ENCODE data around the gene RNF115. TPM values are rescaled to one million over a fixed set of nuclear protein-coding genes. Genes with fewer than 3 reads are reported as not detected.

The RNF115 gene
- total and polyA plus RNA-seq, 2 of the 8 experiments (the other 6 are each of a cell fraction or from before 2014, with no cell fraction given) = 4.7 to 10.8 TPM

DNA sequence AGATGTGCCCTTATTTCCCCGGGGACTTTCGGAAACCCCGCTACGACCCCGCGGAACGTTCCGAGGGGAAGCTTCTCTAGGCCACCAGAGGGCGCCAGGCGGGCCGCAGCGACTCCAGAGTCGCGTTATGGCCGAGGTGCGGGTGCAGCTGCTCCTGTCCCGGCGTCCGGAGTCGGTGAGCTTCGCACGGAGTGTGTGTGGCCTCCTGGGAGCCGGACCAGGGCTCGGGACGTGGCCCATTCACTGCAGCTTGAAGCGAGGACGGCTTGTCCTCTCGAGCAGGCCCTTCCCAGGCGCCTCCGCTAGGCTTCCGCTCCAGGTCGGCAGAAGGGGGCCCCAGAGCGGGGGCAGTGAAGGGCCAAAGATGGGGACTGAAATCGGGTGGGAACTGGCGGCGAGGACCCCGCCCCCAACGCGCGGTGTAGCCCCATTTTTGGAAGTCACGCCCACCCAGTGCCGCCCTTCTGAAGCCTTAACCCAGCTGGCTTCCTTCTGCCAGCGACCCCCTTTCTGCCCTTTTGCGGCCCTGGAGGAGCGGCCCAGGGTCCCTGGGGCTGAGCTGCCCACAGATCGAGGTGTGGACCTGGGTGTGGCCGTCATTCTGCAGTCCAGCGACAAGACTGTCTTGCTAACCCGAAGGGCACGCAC is 21.7 kb upstream of the RNF115 start, which contains the start of gene NUDT17 (continued):
- TF ChIP-seq KDM4A (IDR thresholded peaks at IDR 0.05; ENCODE audit: low read depth, low read length, severe bottlenecking) = peak; percentile 54
- TF ChIP-seq, protein P1, sequence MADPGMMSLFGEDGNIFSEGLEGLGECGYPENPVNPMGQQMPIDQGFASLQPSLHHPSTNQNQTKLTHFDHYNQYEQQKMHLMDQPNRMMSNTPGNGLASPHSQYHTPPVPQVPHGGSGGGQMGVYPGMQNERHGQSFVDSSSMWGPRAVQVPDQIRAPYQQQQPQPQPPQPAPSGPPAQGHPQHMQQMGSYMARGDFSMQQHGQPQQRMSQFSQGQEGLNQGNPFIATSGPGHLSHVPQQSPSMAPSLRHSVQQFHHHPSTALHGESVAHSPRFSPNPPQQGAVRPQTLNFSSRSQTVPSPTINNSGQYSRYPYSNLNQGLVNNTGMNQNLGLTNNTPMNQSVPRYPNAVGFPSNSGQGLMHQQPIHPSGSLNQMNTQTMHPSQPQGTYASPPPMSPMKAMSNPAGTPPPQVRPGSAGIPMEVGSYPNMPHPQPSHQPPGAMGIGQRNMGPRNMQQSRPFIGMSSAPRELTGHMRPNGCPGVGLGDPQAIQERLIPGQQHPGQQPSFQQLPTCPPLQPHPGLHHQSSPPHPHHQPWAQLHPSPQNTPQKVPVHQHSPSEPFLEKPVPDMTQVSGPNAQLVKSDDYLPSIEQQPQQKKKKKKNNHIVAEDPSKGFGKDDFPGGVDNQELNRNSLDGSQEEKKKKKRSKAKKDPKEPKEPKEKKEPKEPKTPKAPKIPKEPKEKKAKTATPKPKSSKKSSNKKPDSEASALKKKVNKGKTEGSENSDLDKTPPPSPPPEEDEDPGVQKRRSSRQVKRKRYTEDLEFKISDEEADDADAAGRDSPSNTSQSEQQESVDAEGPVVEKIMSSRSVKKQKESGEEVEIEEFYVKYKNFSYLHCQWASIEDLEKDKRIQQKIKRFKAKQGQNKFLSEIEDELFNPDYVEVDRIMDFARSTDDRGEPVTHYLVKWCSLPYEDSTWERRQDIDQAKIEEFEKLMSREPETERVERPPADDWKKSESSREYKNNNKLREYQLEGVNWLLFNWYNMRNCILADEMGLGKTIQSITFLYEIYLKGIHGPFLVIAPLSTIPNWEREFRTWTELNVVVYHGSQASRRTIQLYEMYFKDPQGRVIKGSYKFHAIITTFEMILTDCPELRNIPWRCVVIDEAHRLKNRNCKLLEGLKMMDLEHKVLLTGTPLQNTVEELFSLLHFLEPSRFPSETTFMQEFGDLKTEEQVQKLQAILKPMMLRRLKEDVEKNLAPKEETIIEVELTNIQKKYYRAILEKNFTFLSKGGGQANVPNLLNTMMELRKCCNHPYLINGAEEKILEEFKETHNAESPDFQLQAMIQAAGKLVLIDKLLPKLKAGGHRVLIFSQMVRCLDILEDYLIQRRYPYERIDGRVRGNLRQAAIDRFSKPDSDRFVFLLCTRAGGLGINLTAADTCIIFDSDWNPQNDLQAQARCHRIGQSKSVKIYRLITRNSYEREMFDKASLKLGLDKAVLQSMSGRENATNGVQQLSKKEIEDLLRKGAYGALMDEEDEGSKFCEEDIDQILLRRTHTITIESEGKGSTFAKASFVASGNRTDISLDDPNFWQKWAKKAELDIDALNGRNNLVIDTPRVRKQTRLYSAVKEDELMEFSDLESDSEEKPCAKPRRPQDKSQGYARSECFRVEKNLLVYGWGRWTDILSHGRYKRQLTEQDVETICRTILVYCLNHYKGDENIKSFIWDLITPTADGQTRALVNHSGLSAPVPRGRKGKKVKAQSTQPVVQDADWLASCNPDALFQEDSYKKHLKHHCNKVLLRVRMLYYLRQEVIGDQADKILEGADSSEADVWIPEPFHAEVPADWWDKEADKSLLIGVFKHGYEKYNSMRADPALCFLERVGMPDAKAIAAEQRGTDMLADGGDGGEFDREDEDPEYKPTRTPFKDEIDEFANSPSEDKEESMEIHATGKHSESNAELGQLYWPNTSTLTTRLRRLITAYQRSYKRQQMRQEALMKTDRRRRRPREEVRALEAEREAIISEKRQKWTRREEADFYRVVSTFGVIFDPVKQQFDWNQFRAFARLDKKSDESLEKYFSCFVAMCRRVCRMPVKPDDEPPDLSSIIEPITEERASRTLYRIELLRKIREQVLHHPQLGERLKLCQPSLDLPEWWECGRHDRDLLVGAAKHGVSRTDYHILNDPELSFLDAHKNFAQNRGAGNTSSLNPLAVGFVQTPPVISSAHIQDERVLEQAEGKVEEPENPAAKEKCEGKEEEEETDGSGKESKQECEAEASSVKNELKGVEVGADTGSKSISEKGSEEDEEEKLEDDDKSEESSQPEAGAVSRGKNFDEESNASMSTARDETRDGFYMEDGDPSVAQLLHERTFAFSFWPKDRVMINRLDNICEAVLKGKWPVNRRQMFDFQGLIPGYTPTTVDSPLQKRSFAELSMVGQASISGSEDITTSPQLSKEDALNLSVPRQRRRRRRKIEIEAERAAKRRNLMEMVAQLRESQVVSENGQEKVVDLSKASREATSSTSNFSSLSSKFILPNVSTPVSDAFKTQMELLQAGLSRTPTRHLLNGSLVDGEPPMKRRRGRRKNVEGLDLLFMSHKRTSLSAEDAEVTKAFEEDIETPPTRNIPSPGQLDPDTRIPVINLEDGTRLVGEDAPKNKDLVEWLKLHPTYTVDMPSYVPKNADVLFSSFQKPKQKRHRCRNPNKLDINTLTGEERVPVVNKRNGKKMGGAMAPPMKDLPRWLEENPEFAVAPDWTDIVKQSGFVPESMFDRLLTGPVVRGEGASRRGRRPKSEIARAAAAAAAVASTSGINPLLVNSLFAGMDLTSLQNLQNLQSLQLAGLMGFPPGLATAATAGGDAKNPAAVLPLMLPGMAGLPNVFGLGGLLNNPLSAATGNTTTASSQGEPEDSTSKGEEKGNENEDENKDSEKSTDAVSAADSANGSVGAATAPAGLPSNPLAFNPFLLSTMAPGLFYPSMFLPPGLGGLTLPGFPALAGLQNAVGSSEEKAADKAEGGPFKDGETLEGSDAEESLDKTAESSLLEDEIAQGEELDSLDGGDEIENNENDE (IDR thresholded peaks at IDR 0.05; ENCODE audit: insufficient replicate concordance, low read length) = no peak
- no peak for TF ChIP-seq SAP30 (IDR thresholded peaks at IDR 0.05; ENCODE audit: insufficient read depth, insufficient replicate concordance, low read length)
- no peak for TF ChIP-seq JUN (IDR thresholded peaks at IDR 0.05; ENCODE audit: low read depth, low read length)
- peak; percentile 31 for TF ChIP-seq TAF7 (optimal IDR thresholded peaks at IDR 0.05; ENCODE audit: borderline replicate concordance, low read depth, low read length)
- TF ChIP-seq, protein P2, sequence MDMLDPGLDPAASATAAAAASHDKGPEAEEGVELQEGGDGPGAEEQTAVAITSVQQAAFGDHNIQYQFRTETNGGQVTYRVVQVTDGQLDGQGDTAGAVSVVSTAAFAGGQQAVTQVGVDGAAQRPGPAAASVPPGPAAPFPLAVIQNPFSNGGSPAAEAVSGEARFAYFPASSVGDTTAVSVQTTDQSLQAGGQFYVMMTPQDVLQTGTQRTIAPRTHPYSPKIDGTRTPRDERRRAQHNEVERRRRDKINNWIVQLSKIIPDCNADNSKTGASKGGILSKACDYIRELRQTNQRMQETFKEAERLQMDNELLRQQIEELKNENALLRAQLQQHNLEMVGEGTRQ (IDR thresholded peaks at IDR 0.05; ENCODE audit: low read length) = no peak
- TF ChIP-seq SP4 (IDR thresholded peaks at IDR 0.05; ENCODE audit: low read length) = no peak
- TF ChIP-seq, protein P3, sequence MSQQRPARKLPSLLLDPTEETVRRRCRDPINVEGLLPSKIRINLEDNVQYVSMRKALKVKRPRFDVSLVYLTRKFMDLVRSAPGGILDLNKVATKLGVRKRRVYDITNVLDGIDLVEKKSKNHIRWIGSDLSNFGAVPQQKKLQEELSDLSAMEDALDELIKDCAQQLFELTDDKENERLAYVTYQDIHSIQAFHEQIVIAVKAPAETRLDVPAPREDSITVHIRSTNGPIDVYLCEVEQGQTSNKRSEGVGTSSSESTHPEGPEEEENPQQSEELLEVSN (IDR thresholded peaks at IDR 0.05) = no peak
- no peak for TF ChIP-seq JUND (IDR thresholded peaks at IDR 0.05; ENCODE audit: low read length)

Data from H1 (cell line).